ENCODE measurements around the gene DDX51. TPM values are rescaled to one million over a fixed set of nuclear protein-coding genes. Genes with fewer than 3 reads are reported as not detected.

DDX51 gene
- total RNA-seq, 1 experiment from 2014 or later, result 38.1 TPM

GRCh38 chr12:132168311-132169031 is 24.4 kb upstream of the DDX51 start:
- Histone ChIP-seq H2AFZ (ENCODE audit: low read depth, low read length, poor library complexity, severe bottlenecking) (no peak overlapping the region), H3K36me3 (ENCODE audit: control insufficient read depth in 1 of 2, insufficient read depth in 2 of 2, low read length in 2 of 2) (no peaks in the 10 kb centered on the region), H3K4me2 (ENCODE audit: low read length) (no peak overlapping the region), H4K20me1 (ENCODE audit: insufficient read depth) (no peaks in the 10 kb centered on the region), H3K4me1 (ENCODE audit: control insufficient read depth in 1 of 2, insufficient read depth in 2 of 2, low read length in 2 of 2) (peaks cover 0 to 2% of the 10 kb centered on the region in 2 experiments; a peak in 1 of 4 replicates), H3K9me3 (ENCODE audit: control insufficient read depth in 1 of 2, insufficient read depth in 1 of 2, low read depth in 1 of 2, low read length in 2 of 2) (no peaks in the 10 kb centered on the region), H3K4me3 (replicated peaks in 1 of 2; ENCODE audit: low read depth in 1 of 2, low read length in 2 of 2) (no peak overlapping the region), H3K27me3 (ENCODE audit: insufficient read depth, low read length) (no peaks in the 10 kb centered on the region), H3K27ac (ENCODE audit: low read depth, low read length) (no peak overlapping the region), H3K9ac (ENCODE audit: low read length) (no peak overlapping the region), H3K9me2 (ENCODE audit: insufficient read depth) (no peaks in the 10 kb centered on the region), H3K79me2 (ENCODE audit: insufficient read depth, low read length) (no peaks in the 10 kb centered on the region)
- TF ChIP-seq POLR2A (IDR thresholded peaks at IDR 0.05; ENCODE audit: borderline replicate concordance, extremely low read depth, insufficient read depth, insufficient read length), result no peak
- no peak for TF ChIP-seq CTCF (IDR thresholded peaks at IDR 0.05 in 2 of 3, conservative IDR thresholded peaks at IDR 0.05 in 1 of 3; ENCODE audit: borderline replicate concordance in 1 of 3, insufficient read depth in 1 of 3, low read depth in 2 of 3, low read length in 2 of 3)
- no peak for TF ChIP-seq RAD21 (IDR thresholded peaks at IDR 0.05; ENCODE audit: low read depth)
- TF ChIP-seq ZNF274 (IDR thresholded peaks at IDR 0.05; ENCODE audit: low read depth, low read length), result no peak
- no peak for TF ChIP-seq TCF7L2 (IDR thresholded peaks at IDR 0.05; ENCODE audit: borderline replicate concordance, extremely low read depth, insufficient read depth, insufficient read length)
- no peak for TF ChIP-seq SRF (IDR thresholded peaks at IDR 0.05; ENCODE audit: low read depth)
- DNase-seq (ENCODE audit: low read depth, low spot score), result no peak
- ChIA-PET CTCF (no interaction called here), POLR2A (no interaction called here), RAD21 (ENCODE audit: low non-redundant PET in 1 of 2, low total read pairs in 2 of 2, uncharacterized antibody in 2 of 2, unreplicated experiment in 2 of 2) (interaction anchor here in 1 of 2 experiments (0.5 kb wide), 1 partner anchor 219 kb away, joined by 3 read pairs; the partner anchor contains the start of gene EP400)
- BruUV-seq (replicated peaks), result no TSS peak
- ATAC-seq, result no peak
- intact Hi-C loops (cut with micrococcal nuclease), result no loop called here

Measured in HCT116 (cell line).